Stimulated activated CD4-positive, alpha-beta T cell treated with anti-CD3 and anti-CD28 coated beads, Interleukin-2, amount 100 ng/mL, for 48 hours (primary cell): ENCODE results near the gene WDR89.
"Not testable (repeated sequence)": the region's sequence is repeated elsewhere in the genome, so short reads cannot be mapped to it uniquely, and the experiment has no call there.

Experiments
- DNase-seq, 2 donors: peaks; one replicate each; pipeline ENCODE4 v3.0.0-alpha.2; 2020

Gene WDR89

GRCh38 chr14:63594455-63595372, 47.0 kb downstream of the WDR89 start:
- no peak for DNase-seq

- not testable (repeated sequence) for DNase-seq
Measured at GRCh38 chr14:63583046-63583445, 58.6 kb downstream of the WDR89 start.

GRCh38 chr14:63581491-63581890, 60.2 kb downstream of the WDR89 start:
- no peak for DNase-seq

GRCh38 chr14:63578300-63578699, 63.4 kb downstream of the WDR89 start:
- DNase-seq = no peak

GRCh38 chr14:63573581-63573980, 68.1 kb downstream of the WDR89 start:
- no peak for DNase-seq

GRCh38 chr14:63565448-63565847, 76.2 kb downstream of the WDR89 start:
- no peak for DNase-seq

- no peak for DNase-seq
Measured at GRCh38 chr14:63564318-63564717, 77.4 kb downstream of the WDR89 start.

GRCh38 chr14:63563370-63564026, 78.2 kb downstream of the WDR89 start:
- DNase-seq = no peak

- no peak for DNase-seq
Measured at GRCh38 chr14:63562405-63562804, 79.3 kb downstream of the WDR89 start.

- DNase-seq = peak in 1 of 2 donors; percentile 6
Measured at GRCh38 chr14:63555572-63555971, 86.1 kb downstream of the WDR89 start.

- DNase-seq = no peak
Measured at GRCh38 chr14:63551332-63551731, 90.3 kb downstream of the WDR89 start.

- DNase-seq = no peak
Measured at GRCh38 chr14:63547798-63548335, 93.8 kb downstream of the WDR89 start.
